Measurements from ENCODE around the gene RAB11FIP2.

DNA sequence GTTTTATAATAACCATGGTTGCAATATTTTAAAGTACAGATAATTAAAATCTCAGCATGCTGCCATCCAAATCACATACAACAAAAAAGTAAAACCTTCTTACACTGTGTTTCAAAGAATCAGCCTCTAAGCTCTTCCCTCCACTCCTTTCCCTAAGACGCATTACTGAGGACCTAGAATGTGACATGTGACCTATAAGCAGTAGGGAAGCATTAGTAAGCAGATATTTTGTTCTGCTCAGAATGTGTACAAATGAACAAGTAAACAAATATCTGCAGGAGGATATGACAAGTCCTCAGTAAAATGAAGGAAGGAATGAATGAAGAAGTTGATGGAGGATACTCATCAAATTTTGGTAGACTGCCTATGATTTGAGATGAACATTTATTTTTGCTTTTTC is 49.1 kb downstream of the RAB11FIP2 start:
- TF ChIP-seq, protein P1, sequence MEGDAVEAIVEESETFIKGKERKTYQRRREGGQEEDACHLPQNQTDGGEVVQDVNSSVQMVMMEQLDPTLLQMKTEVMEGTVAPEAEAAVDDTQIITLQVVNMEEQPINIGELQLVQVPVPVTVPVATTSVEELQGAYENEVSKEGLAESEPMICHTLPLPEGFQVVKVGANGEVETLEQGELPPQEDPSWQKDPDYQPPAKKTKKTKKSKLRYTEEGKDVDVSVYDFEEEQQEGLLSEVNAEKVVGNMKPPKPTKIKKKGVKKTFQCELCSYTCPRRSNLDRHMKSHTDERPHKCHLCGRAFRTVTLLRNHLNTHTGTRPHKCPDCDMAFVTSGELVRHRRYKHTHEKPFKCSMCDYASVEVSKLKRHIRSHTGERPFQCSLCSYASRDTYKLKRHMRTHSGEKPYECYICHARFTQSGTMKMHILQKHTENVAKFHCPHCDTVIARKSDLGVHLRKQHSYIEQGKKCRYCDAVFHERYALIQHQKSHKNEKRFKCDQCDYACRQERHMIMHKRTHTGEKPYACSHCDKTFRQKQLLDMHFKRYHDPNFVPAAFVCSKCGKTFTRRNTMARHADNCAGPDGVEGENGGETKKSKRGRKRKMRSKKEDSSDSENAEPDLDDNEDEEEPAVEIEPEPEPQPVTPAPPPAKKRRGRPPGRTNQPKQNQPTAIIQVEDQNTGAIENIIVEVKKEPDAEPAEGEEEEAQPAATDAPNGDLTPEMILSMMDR (conservative IDR thresholded peaks at IDR 0.05; ENCODE audit: low read depth, low read length), result no peak
- TF ChIP-seq EZH2 (IDR thresholded peaks at IDR 0.05; ENCODE audit: borderline replicate concordance, low read depth, low read length, poor library complexity, severe bottlenecking), result no peak

Measured in A673 (cell line).